Measurements from ENCODE around the gene COPB2.

GRCh38 chr3:139343895-139344856, 45.3 kb downstream of the COPB2 start, which contains the start of gene MRPS22:
- TF ChIP-seq CTCF (IDR thresholded peaks at IDR 0.05): no peak
- peak; percentile 95 for TF ChIP-seq POLR2AphosphoS5 (IDR thresholded peaks at IDR 0.05)
